HAP-1 (cell line): ENCODE measurements around the gene ENAM.
"Not testable (repeated sequence)": the region's sequence is repeated elsewhere in the genome, so short reads cannot be mapped to it uniquely, and the experiment has no call there.

Experiments
- DNase-seq, 2 experiments: peaks; one replicate each; pipeline ENCODE4 v3.0.0-alpha.2; 2016 to 2020; ENCODE audit warnings: low spot score in 2 of 2
- H3K27me3 ChIP-seq: fragments of 250-450 bp; sonication (Bioruptor Pico); 2 replicates; pipeline ENCODE4 v1.5.1; 2020; ENCODE audit warnings: low read depth, mild to moderate bottlenecking, moderate library complexity
- H3K36me3 ChIP-seq: fragments of 250-450 bp; sonication (Bioruptor Pico); replicated peaks from 2 replicates; pipeline ENCODE4 v1.5.1; 2020; ENCODE audit warnings: mild to moderate bottlenecking
- H3K4me1 ChIP-seq: fragments of 250-450 bp; sonication (Bioruptor Pico); 2 replicates; pipeline ENCODE4 v1.5.1; 2020; ENCODE audit warnings: mild to moderate bottlenecking
- H3K4me3 ChIP-seq: fragments of 250-450 bp; sonication (Bioruptor Pico); 2 replicates; pipeline ENCODE4 v1.5.1; 2020; ENCODE audit warnings: mild to moderate bottlenecking, moderate library complexity
- H3K9me3 ChIP-seq: fragments of 250-450 bp; sonication (Bioruptor Pico); 2 replicates; pipeline ENCODE4 v1.5.1; 2020; ENCODE audit warnings: mild to moderate bottlenecking, moderate library complexity
- in situ Hi-C: fragments of 300-500 bp; cut with MboI; formaldehyde crosslinking; loops from 3 replicates; pipeline ENCODE4 v1.14.3; 2020; ENCODE audit warnings: low sequenced_read_pairs, inconsistent platforms, mixed read lengths

The ENAM gene

GRCh38 chr4:70674731-70675130 lies 46.2 kb downstream of the ENAM start:
- in situ Hi-C loops, result loop anchor here (25.0 kb wide), 1 partner anchor 1038 kb away; no protein-coding TSS in a partner anchor

GRCh38 chr4:70676554-70677090 lies 48.1 kb downstream of the ENAM start:
- no peaks in the 10 kb centered on the region for H3K9me3 ChIP-seq
- peaks cover 25% of the 10 kb centered on the region for H3K27me3 ChIP-seq
- no peak for DNase-seq
- no peaks in the 10 kb centered on the region; the same call in 1 of the 2 replicates for H3K4me1 ChIP-seq
- no peaks in the 10 kb centered on the region for H3K36me3 ChIP-seq
- H3K4me3 ChIP-seq, result no peak overlapping the region
- in situ Hi-C loops, result no loop called here

More at GRCh38 chr4:70674731-70675130, 46.2 kb downstream of the ENAM start:
- DNase-seq, result no peak
- no peaks in the 10 kb centered on the region for H3K9me3 ChIP-seq
- H3K4me3 ChIP-seq, result no peak overlapping the region
- peaks cover 37% of the 10 kb centered on the region for H3K27me3 ChIP-seq
- H3K36me3 ChIP-seq, result no peaks in the 10 kb centered on the region
- H3K4me1 ChIP-seq, result no peaks in the 10 kb centered on the region; the same call in 1 of the 2 replicates

GRCh38 chr4:70678383-70678999 lies 49.9 kb downstream of the ENAM start:
- Histone ChIP-seq H3K4me1 (no peaks in the 10 kb centered on the region; the same call in 1 of the 2 replicates), H3K36me3 (no peaks in the 10 kb centered on the region), H3K4me3 (no peak overlapping the region), H3K9me3 (no peaks in the 10 kb centered on the region), H3K27me3 (peaks cover 16% of the 10 kb centered on the region)
- no peak for DNase-seq
- in situ Hi-C loops, result no loop called here

GRCh38 chr4:70680934-70681333 lies 52.4 kb downstream of the ENAM start:
- no peak for DNase-seq
- Histone ChIP-seq H3K36me3 (no peaks in the 10 kb centered on the region), H3K27me3 (no peaks in the 10 kb centered on the region; the same call in 1 of the 2 replicates), H3K4me1 (no peaks in the 10 kb centered on the region; the same call in 1 of the 2 replicates), H3K9me3 (no peaks in the 10 kb centered on the region), H3K4me3 (no peak overlapping the region)
- in situ Hi-C loops, result no loop called here

GRCh38 chr4:70681704-70682103 lies 53.2 kb downstream of the ENAM start:
- in situ Hi-C loops, result no loop called here
- Histone ChIP-seq H3K4me1 (no peaks in the 10 kb centered on the region; the same call in 1 of the 2 replicates), H3K9me3 (no peaks in the 10 kb centered on the region), H3K27me3 (no peaks in the 10 kb centered on the region; the same call in 1 of the 2 replicates), H3K4me3 (no peak overlapping the region), H3K36me3 (no peaks in the 10 kb centered on the region)
- DNase-seq, result no peak

- H3K27me3 ChIP-seq, result not testable (repeated sequence)
Measured at GRCh38 chr4:70682142-70682541, 53.6 kb downstream of the ENAM start.

GRCh38 chr4:70687392-70687791 lies 58.8 kb downstream of the ENAM start:
- Histone ChIP-seq H3K4me3 (peak overlapping the region; percentile 85), H3K9me3 (no peaks in the 10 kb centered on the region), H3K27me3 (no peaks in the 10 kb centered on the region), H3K36me3 (peaks cover 10% of the 10 kb centered on the region), H3K4me1 (peaks cover 23% of the 10 kb centered on the region)
- in situ Hi-C loops, result no loop called here
- no peak for DNase-seq

More at GRCh38 chr4:70682142-70682541, 53.6 kb downstream of the ENAM start:
- in situ Hi-C loops, H3K9me3 ChIP-seq, H3K4me1 ChIP-seq, H3K36me3 ChIP-seq, H3K4me3 ChIP-seq, DNase-seq: not testable (repeated sequence)

- no peaks in the 10 kb centered on the region for H3K27me3 ChIP-seq
- no peaks in the 10 kb centered on the region for H3K9me3 ChIP-seq
- in situ Hi-C loops, result no loop called here
- DNase-seq, result peak; percentile 95 to 96
- H3K4me3 ChIP-seq, result peak within 1 kb of the TSS; percentile 85
- peaks cover 23% of the 10 kb centered on the region for H3K4me1 ChIP-seq
- H3K36me3 ChIP-seq, result peaks cover 10% of the 10 kb centered on the region
Measured at GRCh38 chr4:70687821-70688794, 59.6 kb downstream of the ENAM start, which contains the start of gene UTP3. Gene UTP3, plus strand, starts transcription at chr4:70688532. Its CDS starts 146 bp downstream, at chr4:70688678.

GRCh38 chr4:70688795-70689231 lies 60.3 kb downstream of the ENAM start:
- DNase-seq, result peak in 1 of 2 experiments; percentile 35
- peaks cover 10% of the 10 kb centered on the region for H3K36me3 ChIP-seq
- in situ Hi-C loops, result no loop called here
- peak overlapping the region; percentile 85 for H3K4me3 ChIP-seq
- no peaks in the 10 kb centered on the region for H3K9me3 ChIP-seq
- H3K4me1 ChIP-seq, result peaks cover 23% of the 10 kb centered on the region
- H3K27me3 ChIP-seq, result no peaks in the 10 kb centered on the region

- Histone ChIP-seq H3K4me3 (no peak overlapping the region; the same call in 1 of the 2 replicates), H3K4me1 (peaks cover 23% of the 10 kb centered on the region), H3K27me3 (no peaks in the 10 kb centered on the region), H3K9me3 (no peaks in the 10 kb centered on the region), H3K36me3 (peaks cover 10% of the 10 kb centered on the region)
- in situ Hi-C loops, result no loop called here
- DNase-seq, result no peak
Measured at GRCh38 chr4:70691661-70692060, 63.1 kb downstream of the ENAM start.

GRCh38 chr4:70694633-70695032 lies 66.1 kb downstream of the ENAM start:
- H3K27me3 ChIP-seq, H3K9me3 ChIP-seq, H3K4me3 ChIP-seq, DNase-seq, in situ Hi-C loops: not testable (repeated sequence)
- Histone ChIP-seq H3K4me1 (peaks cover 15% of the 10 kb centered on the region), H3K36me3 (peaks cover 10% of the 10 kb centered on the region)
